H1 (cell line): ENCODE results near the gene BHMT2. TPM values are rescaled to one million over a fixed set of nuclear protein-coding genes. Genes with fewer than 3 reads are reported as not detected.

ENCODE experiments used
- ATF3 ChIP-seq: IDR thresholded peaks from 2 replicates; pipeline ENCODE4 v1.6.1; 2011; ENCODE audit warnings: low read depth, mild to moderate bottlenecking, low read length; ENCODE audit not compliant: insufficient read depth
- BACH1 ChIP-seq: IDR thresholded peaks from 2 replicates; pipeline ENCODE4 v1.6.1; 2012; ENCODE audit warnings: low read length, improper control_type of control experiment
- BRCA1 ChIP-seq: IDR thresholded peaks from 2 replicates; pipeline ENCODE4 v1.6.1; 2012; ENCODE audit warnings: low read depth, low read length, improper control_type of control experiment
- CHD7 ChIP-seq: fragments of 300-600 bp; sonication (generic); IDR thresholded peaks from 2 replicates; pipeline ENCODE4 v1.7.1; 2012; ENCODE audit warnings: low read length, moderate library complexity, mild to moderate bottlenecking, inconsistent platforms; ENCODE audit not compliant: insufficient replicate concordance
- EP300 ChIP-seq, 2 experiments: IDR thresholded peaks; 1 replicate in 1 of 2; 2 replicates in 1 of 2; pipeline ENCODE4 v1.6.1; 2011 to 2012; ENCODE audit warnings: low read depth in 2 of 2, low read length in 2 of 2, mild to moderate bottlenecking in 2 of 2, borderline replicate concordance in 1 of 2, inconsistent platforms in 1 of 2, moderate library complexity in 1 of 2
- GABPA ChIP-seq: IDR thresholded peaks from 2 replicates; pipeline ENCODE4 v1.6.1; 2011; ENCODE audit warnings: mild to moderate bottlenecking, low read length, moderate library complexity, borderline replicate concordance; ENCODE audit not compliant: insufficient read depth
- RNF2 ChIP-seq: fragments of 200-900, 300-1000 bp; sonication (generic); IDR thresholded peaks from 2 replicates; pipeline ENCODE4 v1.7.1; 2016; ENCODE audit warnings: borderline replicate concordance, low read depth, mild to moderate bottlenecking, antibody characterized with exemption, low read length; ENCODE audit not compliant: poor library complexity, severe bottlenecking; ENCODE audit errors: missing control alignments
- RXRA ChIP-seq: IDR thresholded peaks from 2 replicates; pipeline ENCODE4 v1.6.1; 2011; ENCODE audit warnings: low read depth, mild to moderate bottlenecking, low read length, moderate library complexity; ENCODE audit not compliant: insufficient read depth
- SP4 ChIP-seq: IDR thresholded peaks from 2 replicates; pipeline ENCODE4 v1.6.1; 2012; ENCODE audit warnings: low read length, inconsistent platforms
- SUZ12 ChIP-seq: fragments of 200-600 bp; sonication (generic); IDR thresholded peaks from 2 replicates; pipeline ENCODE4 v1.6.1; 2012; ENCODE audit warnings: mild to moderate bottlenecking, inconsistent platforms, low read length, moderate library complexity, mixed read lengths
- polyA plus RNA-seq, 7 experiments: library from polyadenylated mRNA; depleted of rRNA in 3 of 7; stranded (reverse) in 5 of 7; unstranded in 2 of 7; fragments of >200 nt in 5 of 7; fragments of 200-250 nt in 2 of 7; gene quantifications; 1 replicate in 5 of 7; 2 replicates in 1 of 7; 4 replicates in 1 of 7; pipeline versions ENCODE4 v1.2.1 to v1.2.3, GENCODE V29; 2011 to 2013; ENCODE audit warnings: missing spikeins in 2 of 7, mixed read lengths in 2 of 7
- total RNA-seq: library from RNA; stranded (reverse); fragmentation: NEBNext Ultra II Directional; extraction: Animal tissue kit (Norgen Biotek cat#: 25700); gene quantifications from 2 replicates; pipeline ENCODE4 v1.2.1, GENCODE V29; 2021

The BHMT2 gene
- total and polyA plus RNA-seq, 2 of the 8 experiments (the other 6 are each of a cell fraction or from before 2014, with no cell fraction given): 0.11 TPM; not detected in 1

GRCh38 chr5:79021753-79022152, 47.8 kb upstream of the BHMT2 start (continued):
- TF ChIP-seq CHD7 (no peak), GABPA (no peak), SUZ12 (no peak), ATF3 (no peak), RXRA (no peak), RNF2 (no peak), EP300 (IDR thresholded peaks at IDR 0.05; ENCODE audit: borderline replicate concordance in 1 of 2, low read depth in 2 of 2, low read length in 2 of 2) (no peak), BACH1 (no peak), BRCA1 (no peak), SP4 (no peak)
